Hippocampal formation (tissue), 2 donors: ENCODE data around the gene TSPEAR.
"Not testable (repeated sequence)": the region's sequence is repeated elsewhere in the genome, so short reads cannot be mapped to it uniquely, and the experiment has no call there.

Experiments
- DNase-seq, 2 donors: peaks; one replicate each; lab custom pipeline; 2025; lab: John Stamatoyannopoulos, UW

TSPEAR gene

DNA sequence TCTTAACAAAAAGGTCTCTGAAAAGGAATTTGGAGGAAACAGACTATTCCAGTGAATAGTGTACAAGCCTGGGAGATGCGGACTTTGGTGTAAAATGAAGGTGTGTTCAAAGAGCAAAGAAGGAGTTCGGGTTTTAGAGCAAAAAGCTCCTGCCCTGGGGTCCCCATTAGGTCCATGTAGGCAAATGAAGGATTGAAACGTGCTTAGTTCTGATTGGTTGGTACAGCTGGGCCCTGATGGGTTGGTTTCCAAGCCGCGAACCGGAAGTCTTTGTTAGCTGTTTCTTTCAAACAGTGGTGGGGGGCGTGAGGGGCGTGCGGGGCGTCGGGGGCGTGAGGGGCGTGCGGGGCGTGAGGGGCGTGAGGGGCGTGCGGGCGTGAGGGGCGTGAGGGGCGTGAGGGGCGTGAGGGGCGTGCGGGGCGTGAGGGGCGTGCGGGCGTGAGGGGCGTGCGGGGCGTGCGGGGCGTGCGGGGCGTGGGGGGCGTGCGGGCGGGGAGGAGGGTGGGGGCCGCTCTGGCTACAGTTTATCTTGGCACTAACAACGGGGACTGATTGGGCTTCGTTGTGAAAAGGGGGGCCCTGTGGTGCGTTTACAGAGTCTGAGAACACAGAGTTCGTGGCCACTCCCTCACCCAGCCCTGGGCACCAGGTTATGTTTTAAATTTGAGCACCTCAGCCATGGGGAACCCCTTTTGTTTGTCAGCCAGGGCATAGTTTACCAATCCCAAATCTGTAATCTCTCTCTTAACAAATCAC, 226.7 kb downstream of the TSPEAR start:
- no peak for DNase-seq

DNA sequence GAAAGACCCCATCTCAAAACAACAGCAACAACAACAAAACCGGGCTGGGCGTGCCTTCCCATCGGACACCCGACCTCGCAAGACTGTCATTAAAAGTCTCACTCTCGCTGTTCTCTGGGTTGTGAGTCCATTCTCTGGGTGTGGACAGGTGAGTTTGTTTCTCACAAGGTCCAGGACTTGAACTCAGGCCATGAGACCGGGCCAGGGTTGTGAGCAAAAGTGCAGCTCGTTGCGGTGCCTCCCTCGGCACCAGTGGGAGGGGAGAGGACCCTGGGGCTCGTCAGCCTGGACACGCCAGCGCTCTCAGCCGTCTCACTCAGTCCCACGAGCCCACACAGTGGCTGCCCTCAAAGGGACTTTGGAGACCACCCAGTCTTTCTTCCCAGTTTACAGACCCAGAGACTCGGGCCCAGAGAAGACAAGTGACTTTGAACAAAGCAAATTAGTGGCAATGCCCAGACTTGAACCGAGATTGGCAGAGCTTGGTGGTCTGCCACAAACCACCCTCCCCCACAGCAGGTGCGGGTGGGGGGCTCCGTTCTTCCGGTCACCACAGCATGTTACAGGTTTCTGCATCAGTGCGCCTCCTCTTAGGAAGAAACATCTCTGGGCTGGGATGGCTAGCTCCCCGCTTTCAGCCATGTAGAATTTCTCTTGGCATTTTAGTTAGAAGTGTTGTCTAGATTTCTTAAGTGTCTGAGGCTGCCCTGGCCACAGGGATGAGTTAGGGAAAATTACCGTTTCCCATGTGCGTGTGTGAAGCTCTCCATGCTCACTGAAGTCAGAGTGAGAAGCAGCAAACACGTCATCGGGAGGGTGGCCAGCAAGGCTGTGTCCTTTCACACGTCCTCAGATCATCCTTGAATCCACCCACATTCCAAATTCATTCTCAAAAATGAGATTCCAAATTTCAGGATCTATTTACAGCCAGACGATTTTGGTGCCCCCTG, 227.8 kb downstream of the TSPEAR start:
- DNase-seq: no peak

DNA sequence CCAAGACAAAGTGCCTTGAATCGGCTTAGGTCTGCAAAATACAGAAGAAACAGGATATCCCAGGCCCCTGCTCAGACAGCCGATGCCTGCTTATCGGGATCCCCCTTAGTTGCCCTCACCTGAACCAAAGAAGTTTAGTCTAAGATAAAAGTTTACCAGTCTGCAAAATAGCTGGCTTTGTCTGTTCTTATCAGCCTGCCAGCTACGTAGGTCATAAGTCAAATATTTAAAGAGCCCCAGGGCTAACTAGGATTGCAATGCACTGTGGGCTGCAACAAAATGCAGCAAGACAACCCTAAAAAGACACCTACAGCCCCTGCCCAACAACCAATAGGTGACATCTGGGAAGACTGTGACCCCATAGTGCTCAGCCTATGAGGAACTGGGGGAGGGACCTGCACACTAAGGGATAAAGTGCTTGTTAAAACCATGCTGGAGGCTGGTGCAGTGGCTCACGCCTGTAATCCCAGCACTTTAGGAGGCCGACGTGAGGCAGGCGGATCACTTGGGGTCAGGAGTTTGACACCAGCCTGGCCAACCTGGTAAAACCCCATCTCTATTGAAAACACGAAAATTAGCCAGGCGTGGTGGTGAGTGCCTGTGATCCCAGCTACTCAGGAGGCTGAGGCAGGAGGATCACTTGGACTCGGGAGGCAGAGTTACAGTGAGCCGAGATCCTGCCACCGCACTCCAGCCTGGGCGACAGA, 228.6 kb downstream of the TSPEAR start:
- no peak for DNase-seq

DNA sequence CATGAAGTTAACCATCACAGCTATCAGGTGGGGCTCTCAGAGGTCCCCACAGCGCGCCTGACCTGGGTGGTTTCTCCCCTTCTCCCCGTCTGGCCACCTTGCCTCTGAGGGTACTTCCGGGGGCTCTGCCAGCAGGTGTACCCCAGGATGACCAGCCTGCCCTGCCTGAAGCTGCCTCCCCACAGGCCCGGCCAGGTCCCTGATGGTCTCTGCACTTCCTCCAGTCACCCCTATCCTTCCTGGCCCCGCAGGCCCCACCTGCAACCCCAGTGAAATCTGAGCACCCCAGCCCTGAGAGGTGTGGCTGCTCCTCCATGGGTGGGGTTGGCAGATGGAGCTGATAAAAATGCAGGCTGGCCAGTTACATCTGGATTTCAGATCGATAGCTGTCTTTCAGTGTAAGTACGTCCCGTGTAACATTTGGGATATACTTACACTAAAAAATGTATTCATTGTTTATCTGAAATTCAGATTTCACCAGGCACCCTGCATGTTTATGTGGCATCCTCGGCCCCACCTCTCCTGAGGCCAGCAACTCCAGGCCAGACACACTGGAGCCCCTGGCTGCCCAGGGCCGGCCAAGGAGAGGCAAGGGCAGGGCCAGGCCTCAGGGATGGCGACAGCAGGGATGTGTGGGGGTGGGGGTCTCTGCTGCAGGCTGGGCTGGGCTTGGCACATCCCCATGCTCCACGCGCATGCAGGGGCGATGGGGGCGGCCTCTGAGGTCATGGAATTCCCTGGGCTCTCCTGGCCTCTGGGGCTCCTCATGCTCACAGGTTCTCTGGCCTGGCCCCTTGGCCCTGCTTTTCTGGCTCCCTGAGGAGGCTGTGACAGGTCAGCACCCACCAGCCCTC, 230.9 kb downstream of the TSPEAR start:
- no peak for DNase-seq

DNA sequence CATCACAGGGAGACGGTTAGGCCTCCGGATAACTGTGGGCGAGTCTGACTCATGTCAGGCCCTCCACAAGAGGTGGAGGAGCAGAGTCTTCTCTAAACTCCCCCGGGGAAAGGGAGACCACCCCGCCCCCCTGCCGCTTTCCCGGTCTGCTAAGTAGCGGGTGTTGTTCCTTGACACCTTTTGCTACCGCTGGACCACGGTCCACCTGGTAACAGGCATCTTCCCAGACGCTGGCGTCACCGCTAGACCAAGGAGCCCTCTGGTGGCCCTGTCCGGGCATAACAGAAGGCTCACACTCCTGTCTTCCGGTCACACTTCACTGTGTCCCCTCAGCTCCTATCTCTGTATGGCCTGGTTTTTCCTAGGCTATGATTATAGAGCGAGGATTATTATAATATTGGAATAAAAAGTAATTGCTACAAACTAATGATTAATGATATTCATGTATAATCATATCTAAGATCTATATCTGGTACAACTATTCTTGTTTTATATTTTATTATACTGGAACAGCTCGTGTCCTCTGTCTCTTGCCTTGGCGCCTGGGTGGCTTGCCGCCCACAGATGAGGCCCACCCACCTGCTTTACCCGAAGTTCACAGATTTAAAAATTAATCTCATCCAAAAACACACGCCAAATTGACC, 231.7 kb downstream of the TSPEAR start:
- not testable (repeated sequence) for DNase-seq

DNA sequence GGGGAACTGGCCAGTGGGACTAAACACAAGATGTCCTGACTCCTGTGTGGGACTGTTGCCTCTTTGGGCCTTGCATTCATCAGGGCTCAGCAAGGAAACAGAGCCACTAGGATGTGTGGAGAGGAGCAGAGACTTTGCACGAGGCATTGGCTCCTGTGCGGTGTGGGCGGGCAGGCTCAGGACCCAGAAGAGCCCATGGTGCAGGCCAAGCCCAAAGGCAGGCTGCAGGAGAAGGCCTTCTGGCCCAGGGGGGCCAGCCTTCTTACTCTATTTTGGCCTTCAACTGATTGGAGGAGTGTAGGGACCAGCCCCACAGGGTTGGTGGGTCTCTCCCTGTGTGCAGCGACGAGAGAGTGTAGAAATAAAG, 232.6 kb downstream of the TSPEAR start:
- DNase-seq: no peak

DNA sequence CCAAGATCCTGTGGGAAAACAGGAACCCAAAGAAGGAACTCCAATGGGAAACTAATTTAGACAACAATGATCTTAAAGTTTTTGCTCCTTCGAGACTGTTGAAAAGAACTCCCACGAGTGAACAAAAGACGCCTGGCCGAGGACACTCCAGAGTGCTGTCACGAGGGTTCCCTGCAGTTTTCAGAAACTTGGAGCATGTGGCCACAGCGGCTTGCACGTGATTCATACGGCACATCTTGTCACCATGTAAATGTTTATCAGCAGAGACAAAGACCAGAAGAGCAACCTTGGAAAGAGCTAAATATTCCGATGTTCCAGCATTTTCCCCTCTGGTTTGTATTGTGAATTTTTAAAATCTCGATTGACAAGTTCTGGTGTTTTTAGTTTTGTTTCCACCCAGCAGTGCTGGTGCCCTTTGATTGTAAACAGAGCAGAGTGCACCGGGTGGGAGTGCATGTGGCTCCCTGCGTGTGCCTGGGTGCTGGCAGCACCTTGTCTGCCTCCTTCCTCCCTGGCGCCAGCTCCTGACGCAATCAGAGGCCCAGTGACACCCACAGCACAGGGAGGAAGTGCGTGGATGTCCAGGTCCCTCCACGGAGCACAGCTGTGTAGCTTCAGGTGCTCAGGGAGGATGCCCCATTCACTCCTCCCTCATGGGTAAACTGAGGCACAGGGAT, 233.1 kb downstream of the TSPEAR start:
- no peak for DNase-seq

DNA sequence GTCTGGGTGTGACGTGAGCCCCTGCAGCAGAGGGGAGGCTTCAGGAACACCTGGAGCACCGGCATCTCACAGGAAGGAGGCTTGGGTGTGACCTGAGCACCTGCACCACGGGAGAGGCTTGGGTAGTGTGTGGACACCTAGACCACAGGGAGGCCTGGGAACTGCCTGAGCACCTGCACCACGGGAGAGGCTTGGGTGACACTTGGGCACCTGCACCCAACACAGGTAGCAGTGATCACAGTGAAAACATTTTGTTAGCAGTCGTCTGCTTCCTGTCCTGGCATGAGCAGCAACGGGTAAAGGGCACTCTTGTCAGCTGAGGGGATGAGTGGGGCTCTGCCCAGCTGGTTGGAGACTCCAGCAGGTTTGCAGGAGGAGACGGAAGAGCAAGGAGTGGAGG, 233.7 kb downstream of the TSPEAR start:
- DNase-seq: no peak

DNA sequence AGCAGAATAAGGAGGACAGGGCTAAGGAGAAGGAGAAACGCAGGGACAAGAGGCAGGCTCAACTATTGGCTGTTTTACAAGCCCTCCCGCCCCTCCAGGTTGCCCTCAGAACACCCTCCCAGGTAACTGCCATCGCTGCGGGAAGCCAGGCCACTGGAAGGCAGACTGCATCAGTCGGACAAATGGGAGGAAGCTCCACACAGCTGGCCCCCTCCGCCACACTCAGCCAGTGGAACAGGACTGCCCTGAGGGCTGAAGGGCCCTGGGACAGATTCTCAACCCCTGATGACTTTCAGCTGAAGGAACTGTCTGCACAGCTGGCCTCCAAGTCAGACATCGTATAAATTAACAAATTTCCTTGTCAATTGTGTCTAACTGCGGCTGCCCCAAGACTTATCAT, 234.2 kb downstream of the TSPEAR start:
- DNase-seq: no peak

DNA sequence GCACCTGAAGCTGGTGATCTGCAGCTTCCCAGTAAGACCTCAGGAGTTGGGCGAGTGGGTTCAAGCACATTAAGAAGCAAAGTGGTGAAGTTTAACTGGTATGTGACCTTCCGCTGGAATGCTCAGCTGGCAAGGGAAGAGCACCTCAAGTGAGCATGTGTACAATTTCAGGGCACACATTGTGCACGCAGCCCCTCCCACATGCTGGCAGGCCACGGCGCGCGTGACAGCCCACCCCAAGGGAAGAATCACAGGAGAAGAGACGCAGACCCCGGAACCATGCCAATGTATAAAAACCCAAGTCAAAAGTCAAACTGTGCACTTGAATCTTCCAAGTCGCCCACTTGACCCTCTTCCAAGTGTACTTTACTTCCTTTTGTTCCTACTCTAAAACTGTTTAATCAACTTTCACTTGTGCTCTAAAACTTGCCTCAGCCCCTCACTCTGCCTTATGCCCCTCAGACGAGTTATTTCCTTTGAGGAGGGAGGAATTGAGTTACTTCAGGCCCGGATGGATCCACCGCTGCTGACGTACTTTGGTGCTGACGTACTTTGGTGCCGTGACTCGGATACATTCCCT, 236.0 kb downstream of the TSPEAR start:
- no peak for DNase-seq

DNA sequence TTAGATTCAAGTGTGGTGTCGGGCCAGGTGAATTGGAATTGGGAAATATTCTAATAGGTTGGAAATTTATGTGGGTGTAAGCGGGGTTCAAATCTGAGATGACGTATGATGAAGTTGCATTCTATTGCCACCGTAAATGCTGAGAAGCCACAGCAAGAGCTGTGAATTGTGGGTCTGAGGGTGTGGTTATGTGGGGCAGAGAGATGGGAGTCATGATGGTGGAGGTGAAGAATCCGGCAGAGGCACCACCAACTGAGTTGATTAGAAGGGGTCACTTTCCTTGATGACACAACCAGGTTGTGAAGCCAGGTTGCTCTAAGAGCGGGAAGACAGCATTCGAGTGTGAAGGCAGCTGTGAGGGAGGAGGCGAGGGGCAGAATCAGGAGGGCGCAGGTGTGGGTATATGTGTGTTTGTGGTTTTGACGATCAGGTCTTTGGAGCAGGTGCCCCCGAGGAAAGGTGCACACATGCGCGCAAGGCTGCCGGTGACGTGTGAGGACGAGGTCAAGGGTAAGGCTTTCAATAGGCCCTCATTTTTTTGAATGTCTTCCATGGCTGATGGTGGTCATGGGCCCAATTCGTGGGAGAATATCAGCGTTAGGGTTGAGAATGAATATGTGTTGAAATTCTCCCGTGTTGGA, 237.3 kb downstream of the TSPEAR start:
- no peak for DNase-seq

DNA sequence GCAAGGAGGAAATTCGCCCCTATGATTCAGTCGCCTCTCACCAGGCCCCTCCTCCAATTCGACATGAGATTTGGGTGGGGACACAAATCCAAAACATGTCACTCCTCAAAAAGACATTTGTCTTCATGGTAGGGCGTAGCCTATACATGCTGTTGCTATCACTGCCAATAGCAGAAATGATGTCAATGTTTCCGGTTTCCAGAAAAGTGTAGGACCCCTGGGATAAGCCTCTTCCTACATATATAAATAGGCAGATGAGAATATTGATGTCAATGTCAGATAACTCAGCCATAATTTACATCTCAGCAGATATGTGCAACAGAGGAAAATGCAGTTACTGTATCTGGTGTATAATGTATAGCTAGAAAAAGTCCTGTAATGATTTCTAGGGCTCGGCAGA, 239.4 kb downstream of the TSPEAR start:
- DNase-seq: no peak

DNA sequence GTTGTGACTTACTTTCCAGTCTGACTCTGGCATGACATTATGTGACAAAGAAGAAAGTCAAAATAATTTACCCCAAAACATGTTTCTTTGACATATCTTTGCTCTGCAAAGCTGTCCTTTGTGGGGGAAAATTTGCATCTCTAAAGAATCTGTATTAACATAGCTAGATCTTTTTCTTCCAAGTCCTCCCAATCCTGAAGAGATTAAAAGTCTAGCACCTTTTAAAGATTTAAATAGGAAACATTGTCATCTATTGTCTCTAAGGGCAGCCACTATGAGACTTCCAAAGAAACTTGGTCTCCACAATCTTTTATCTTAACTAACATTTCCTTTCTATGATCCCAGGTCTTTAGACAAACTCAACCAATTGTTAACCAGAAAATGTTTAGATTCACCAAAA, 240.0 kb downstream of the TSPEAR start:
- no peak for DNase-seq

DNA sequence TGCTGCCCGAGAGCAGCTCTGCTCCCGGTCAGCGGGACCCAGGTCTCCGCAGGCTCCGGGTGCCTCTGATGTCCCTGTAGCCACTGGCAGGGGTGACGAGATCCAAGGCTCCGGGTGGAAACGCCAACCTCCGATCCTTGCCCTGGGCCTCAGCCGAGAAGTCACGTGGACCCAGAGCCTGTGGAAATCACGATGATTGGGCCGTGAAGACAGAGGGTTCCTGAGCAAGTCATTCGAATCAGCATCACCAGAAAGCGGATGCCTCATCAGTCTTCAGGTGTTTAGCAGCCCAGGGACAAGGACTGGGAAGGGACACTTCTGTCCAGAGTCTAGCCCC, 243.5 kb downstream of the TSPEAR start:
- no peak for DNase-seq

DNA sequence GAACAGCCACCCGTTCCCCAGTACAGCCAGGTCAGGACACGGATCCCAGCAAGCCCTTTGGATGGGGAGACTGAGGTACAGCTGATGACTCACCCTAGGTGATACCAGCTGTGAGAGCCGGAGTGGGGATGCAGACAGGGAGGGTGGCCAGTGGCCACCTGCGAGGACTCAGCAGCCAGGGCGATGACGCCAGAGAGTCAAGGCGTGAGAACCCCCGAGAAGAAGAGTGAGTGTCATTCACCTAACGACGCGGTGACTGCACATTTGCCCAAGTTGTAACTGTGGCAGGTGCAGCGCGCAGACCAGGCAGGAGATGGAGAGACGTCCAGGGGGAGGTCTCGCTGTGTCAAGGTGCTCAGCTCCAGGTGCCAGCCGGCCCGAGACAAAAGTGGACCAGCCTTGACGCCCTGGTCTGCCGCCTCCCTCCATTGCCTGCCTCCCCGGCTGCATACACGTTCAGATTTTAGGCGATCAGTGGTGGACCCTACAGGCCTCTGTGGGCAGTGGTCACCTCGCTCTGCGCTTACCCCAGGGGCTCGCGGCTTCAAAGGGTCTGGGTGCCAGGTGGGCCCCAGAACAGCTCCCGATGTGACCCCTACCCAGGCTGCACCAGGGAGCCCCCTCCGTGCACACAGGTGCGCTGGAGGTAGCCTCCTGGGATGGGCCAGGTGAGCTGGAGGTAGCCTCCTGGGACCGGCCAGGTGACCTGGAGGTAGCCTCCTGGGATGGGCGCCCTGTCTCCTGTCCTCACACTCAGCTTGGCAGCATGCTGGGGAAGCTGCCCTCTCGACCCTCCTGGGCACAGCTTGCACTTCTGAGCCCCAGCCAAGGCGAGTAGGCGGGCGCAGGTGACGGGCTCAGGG, 244.1 kb downstream of the TSPEAR start:
- no peak for DNase-seq

DNA sequence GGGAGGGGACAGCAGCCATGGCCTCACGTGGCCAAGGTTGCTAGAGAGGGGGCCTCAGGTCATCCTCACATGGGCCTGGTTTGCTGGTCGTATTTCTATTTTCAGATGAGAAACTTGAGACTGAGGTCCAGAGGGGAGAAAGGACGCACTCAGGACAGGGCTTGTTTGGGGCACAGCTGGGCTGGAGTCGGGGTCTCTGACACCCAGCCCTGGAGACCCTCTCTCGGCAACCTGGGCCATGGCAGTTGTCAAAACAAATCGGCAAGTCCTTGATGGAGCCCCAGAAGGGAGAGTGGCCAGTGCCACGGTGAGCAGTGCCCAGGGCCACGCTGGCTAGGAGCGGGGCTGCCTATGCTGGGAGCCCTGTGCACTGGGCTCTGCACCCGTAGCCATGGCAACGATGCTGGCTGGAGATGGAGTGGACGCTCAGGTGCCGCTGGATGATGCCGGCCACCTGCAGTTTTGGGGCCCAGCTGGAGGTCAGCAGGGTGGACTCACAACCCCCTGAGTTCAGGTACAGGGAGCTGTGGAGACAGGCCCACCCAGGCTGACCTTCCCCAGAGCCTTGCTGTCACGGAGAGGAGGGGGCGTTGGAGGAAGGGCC, 244.9 kb downstream of the TSPEAR start:
- no peak for DNase-seq

DNA sequence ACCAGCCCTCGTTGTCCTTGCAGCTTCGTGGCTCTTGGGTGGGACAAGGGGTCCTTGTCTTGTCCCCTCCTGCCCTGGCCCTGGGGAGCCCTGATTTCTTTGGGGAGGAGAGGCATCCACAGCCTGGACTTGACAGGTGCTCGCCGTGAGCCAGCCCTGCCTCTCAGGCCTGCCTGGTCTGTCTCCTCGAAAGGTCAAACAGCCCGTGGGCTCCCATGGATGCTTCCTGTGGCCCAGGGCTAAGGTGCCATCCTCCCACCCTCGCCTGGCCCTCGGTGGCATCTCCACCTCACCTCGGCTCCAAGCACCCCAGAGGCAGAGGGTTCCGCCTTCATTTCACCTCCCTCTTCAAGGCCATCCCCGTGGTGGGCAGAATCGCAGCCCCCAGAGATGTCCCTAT, 247.0 kb downstream of the TSPEAR start:
- DNase-seq: no peak

DNA sequence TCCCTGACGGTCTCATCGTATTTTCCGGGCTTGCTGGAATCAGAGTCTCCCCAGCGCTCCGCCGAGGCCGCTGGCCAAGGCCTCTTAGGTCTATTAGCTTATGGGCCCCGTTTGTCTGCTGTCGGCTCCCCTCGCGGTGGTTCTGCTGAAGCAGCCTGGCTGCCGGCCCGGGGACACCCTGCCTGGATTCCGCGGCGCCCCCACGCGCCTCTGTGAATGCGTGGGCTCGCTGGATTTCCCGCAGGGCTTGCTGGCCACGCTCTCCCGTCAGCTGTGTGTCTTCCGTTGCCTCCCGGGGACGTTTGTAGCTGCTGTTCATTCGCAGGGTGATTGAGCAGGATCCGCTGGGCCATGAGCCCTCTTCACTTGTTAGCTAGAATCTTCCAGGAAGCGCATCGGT, 247.6 kb downstream of the TSPEAR start:
- no peak for DNase-seq

DNA sequence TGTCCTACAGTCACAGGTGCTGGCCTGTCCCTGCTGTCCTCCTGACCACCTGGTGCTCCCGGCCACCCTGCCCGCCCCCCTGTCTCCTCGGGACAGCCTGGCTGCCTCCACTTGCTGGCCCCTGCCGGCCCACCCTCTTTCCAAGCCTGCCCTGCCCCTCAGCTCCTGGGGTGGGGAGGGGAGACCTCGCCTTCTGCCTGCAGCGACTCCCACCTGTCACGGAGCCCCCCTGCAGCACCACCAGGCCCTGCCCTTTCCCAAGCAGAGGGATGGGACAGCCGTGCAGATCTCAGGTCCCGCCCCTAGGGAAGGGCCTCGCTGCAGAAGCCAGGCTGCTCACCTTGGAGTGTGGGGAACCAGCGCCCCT, 248.6 kb downstream of the TSPEAR start:
- DNase-seq: no peak
